Ovary (tissue), 3 donors: ENCODE results near the gene TRIM51.
"Not testable (repeated sequence)": the region's sequence is repeated elsewhere in the genome, so short reads cannot be mapped to it uniquely, and the experiment has no call there.

Source experiments
- EP300 ChIP-seq: sonication (generic); formaldehyde crosslinking; IDR thresholded peaks from one replicate; pipeline ENCODE4 v1.6.1; 2017; ENCODE audit warnings: antibody characterized with exemption
- POLR2A ChIP-seq: fragments of 450-650 bp; IDR thresholded peaks from one replicate; pipeline ENCODE4 v1.6.1; 2017; ENCODE audit warnings: antibody characterized with exemption, mild to moderate bottlenecking, moderate library complexity
- TF ChIP-seq, protein P1 (sequence below), 3 donors: fragments of 450-650 bp in 2 of 3; fragments of 200-600 bp in 1 of 3; IDR thresholded peaks; one replicate each; pipeline versions ENCODE4 v1.5.1 to v1.8.0; 2016 to 2022; ENCODE audit warnings: antibody characterized with exemption in 3 of 3, mild to moderate bottlenecking in 1 of 3
- donor health status: DM: no; HTN: no; CAD: no.

GRCh38 chr11:55867354-55867753 lies 15.7 kb upstream of the TRIM51 start:
- not testable (repeated sequence) for TF ChIP-seq POLR2A, EP300
- TF ChIP-seq, protein P1, sequence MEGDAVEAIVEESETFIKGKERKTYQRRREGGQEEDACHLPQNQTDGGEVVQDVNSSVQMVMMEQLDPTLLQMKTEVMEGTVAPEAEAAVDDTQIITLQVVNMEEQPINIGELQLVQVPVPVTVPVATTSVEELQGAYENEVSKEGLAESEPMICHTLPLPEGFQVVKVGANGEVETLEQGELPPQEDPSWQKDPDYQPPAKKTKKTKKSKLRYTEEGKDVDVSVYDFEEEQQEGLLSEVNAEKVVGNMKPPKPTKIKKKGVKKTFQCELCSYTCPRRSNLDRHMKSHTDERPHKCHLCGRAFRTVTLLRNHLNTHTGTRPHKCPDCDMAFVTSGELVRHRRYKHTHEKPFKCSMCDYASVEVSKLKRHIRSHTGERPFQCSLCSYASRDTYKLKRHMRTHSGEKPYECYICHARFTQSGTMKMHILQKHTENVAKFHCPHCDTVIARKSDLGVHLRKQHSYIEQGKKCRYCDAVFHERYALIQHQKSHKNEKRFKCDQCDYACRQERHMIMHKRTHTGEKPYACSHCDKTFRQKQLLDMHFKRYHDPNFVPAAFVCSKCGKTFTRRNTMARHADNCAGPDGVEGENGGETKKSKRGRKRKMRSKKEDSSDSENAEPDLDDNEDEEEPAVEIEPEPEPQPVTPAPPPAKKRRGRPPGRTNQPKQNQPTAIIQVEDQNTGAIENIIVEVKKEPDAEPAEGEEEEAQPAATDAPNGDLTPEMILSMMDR (IDR thresholded peaks at IDR 0.05), result not testable (repeated sequence)
